HEK293 (cell line): Measurements from ENCODE around the gene P2RX2.

ENCODE experiments used
- CTCF ChIA-PET: fragments of 350-600 bp; formaldehyde crosslinking; extraction: SDS; loops from one replicate; lab custom pipeline; 2021; ENCODE audit warnings: antibody characterized with exemption; lab: Yijun Ruan, JAX
- POLR2A ChIA-PET: fragments of 300-600 bp; formaldehyde crosslinking; extraction: SDS; loops from one replicate; lab custom pipeline; 2020; ENCODE audit warnings: antibody characterized with exemption, inconsistent platforms; lab: Yijun Ruan, JAX
- H3K27ac ChIP-seq: fragments of 200-500 bp; sonication (Bioruptor generic); 2 replicates; pipeline ENCODE4 v1.5.1; 2014; ENCODE audit warnings: low read depth, low read length, control low read depth, inconsistent platforms; ENCODE audit errors: extremely low read depth
- H3K36me3 ChIP-seq, 2 experiments: fragments of 200-500 bp in 1 of 2; sonication (Bioruptor generic) in 1 of 2; 1 replicate in 1 of 2; 2 replicates in 1 of 2; pipeline ENCODE4 v1.5.1; 2014 to 2017; ENCODE audit warnings: inconsistent platforms in 2 of 2, low read length in 2 of 2; ENCODE audit not compliant: control insufficient read depth in 2 of 2, insufficient read depth in 1 of 2
- H3K4me1 ChIP-seq: fragments of 200-500 bp; sonication (Bioruptor generic); 2 replicates; pipeline ENCODE4 v1.5.1; 2014; ENCODE audit warnings: mild to moderate bottlenecking, low read length, inconsistent platforms; ENCODE audit not compliant: control insufficient read depth, insufficient read depth
- H3K4me3 ChIP-seq: 2 replicates; pipeline ENCODE4 v1.5.1; 2011; ENCODE audit warnings: low read depth, mild to moderate bottlenecking, control low read depth, low read length, moderate library complexity
- H3K9me3 ChIP-seq: fragments of 200-500 bp; sonication (Bioruptor generic); 2 replicates; pipeline ENCODE4 v1.5.1; 2014; ENCODE audit warnings: low read depth, low read length, inconsistent platforms; ENCODE audit not compliant: control insufficient read depth, insufficient read depth
- EGR2 ChIP-seq: fragments of 450-650 bp; formaldehyde crosslinking; IDR thresholded peaks from 2 replicates; pipeline ENCODE4 v1.5.1; 2016; ENCODE audit warnings: low read depth, missing biosample characterization, missing genetic modification characterization
- SP3 ChIP-seq: fragments of 450-650 bp; formaldehyde crosslinking; IDR thresholded peaks from 2 replicates; pipeline ENCODE4 v1.5.1; 2016; ENCODE audit warnings: missing biosample characterization, missing genetic modification characterization
- ZFHX2 ChIP-seq: fragments of 450-650 bp; formaldehyde crosslinking; conservative IDR thresholded peaks from 2 replicates; pipeline ENCODE4 v1.5.1; 2016; ENCODE audit warnings: missing biosample characterization, missing genetic modification characterization
- ZNF10 ChIP-seq: fragments of 450-650 bp; formaldehyde crosslinking; IDR thresholded peaks from 2 replicates; pipeline ENCODE4 v1.5.1; 2017; ENCODE audit warnings: missing biosample characterization, missing genetic modification characterization
- ZNF121 ChIP-seq: fragments of 450-650 bp; formaldehyde crosslinking; IDR thresholded peaks from 2 replicates; pipeline ENCODE4 v1.5.1; 2016; ENCODE audit warnings: missing biosample characterization, missing genetic modification characterization
- ZNF19 ChIP-seq: fragments of 450-650 bp; formaldehyde crosslinking; IDR thresholded peaks from 2 replicates; pipeline ENCODE4; 2016; ENCODE audit warnings: missing biosample characterization, missing genetic modification characterization, low read depth
- ZNF37A ChIP-seq: fragments of 450-650 bp; IDR thresholded peaks from 2 replicates; pipeline ENCODE4 v1.5.1; 2018; ENCODE audit warnings: missing biosample characterization, missing genetic modification characterization
- ZNF416 ChIP-seq: fragments of 450-650 bp; formaldehyde crosslinking; IDR thresholded peaks from 2 replicates; pipeline ENCODE4 v1.5.1; 2016; ENCODE audit warnings: missing biosample characterization, missing genetic modification characterization
- ZNF433 ChIP-seq: fragments of 450-650 bp; formaldehyde crosslinking; IDR thresholded peaks from 2 replicates; pipeline ENCODE4 v1.5.1; 2016; ENCODE audit warnings: missing biosample characterization, missing genetic modification characterization, low read depth
- ZNF473 ChIP-seq: fragments of 450-650 bp; formaldehyde crosslinking; IDR thresholded peaks from 2 replicates; pipeline ENCODE4 v1.5.1; 2017; ENCODE audit warnings: missing biosample characterization, missing genetic modification characterization
- ZNF585B ChIP-seq: fragments of 450-650 bp; formaldehyde crosslinking; IDR thresholded peaks from 2 replicates; pipeline ENCODE4 v1.5.1; 2016; ENCODE audit warnings: missing biosample characterization, missing genetic modification characterization
- ZNF596 ChIP-seq: fragments of 450-650 bp; IDR thresholded peaks from 2 replicates; pipeline ENCODE4 v1.5.0; 2018; ENCODE audit warnings: missing biosample characterization, mild to moderate bottlenecking, missing genetic modification characterization, moderate library complexity
- ZNF626 ChIP-seq: fragments of 450-650 bp; sonication (Bioruptor Pico); formaldehyde crosslinking; IDR thresholded peaks from 2 replicates; pipeline ENCODE4 v1.5.1; 2018; ENCODE audit warnings: missing biosample characterization, missing genetic modification characterization, inconsistent platforms
- ZNF660 ChIP-seq: fragments of 450-650 bp; IDR thresholded peaks from 2 replicates; pipeline ENCODE4 v1.5.1; 2018; ENCODE audit warnings: missing biosample characterization, mild to moderate bottlenecking, missing genetic modification characterization
- ZNF747 ChIP-seq: fragments of 450-650 bp; formaldehyde crosslinking; IDR thresholded peaks from 2 replicates; pipeline ENCODE4 v1.5.1; 2016; ENCODE audit warnings: missing biosample characterization, missing genetic modification characterization
- TF ChIP-seq, protein P1 (sequence below): fragments of 450-650 bp; formaldehyde crosslinking; IDR thresholded peaks from 2 replicates; pipeline ENCODE4 v1.5.1; 2016; ENCODE audit warnings: missing biosample characterization, missing genetic modification characterization
- TF ChIP-seq, protein P2 (sequence below): fragments of 450-650 bp; formaldehyde crosslinking; IDR thresholded peaks from 2 replicates; pipeline ENCODE4 v1.5.1; 2017; ENCODE audit warnings: missing biosample characterization, mild to moderate bottlenecking, missing genetic modification characterization, moderate library complexity
- TF ChIP-seq, protein P3 (sequence below): fragments of 450-650 bp; formaldehyde crosslinking; IDR thresholded peaks from 2 replicates; pipeline ENCODE4 v1.5.1; 2016; ENCODE audit warnings: missing biosample characterization, missing genetic modification characterization, low read depth

Gene P2RX2

DNA sequence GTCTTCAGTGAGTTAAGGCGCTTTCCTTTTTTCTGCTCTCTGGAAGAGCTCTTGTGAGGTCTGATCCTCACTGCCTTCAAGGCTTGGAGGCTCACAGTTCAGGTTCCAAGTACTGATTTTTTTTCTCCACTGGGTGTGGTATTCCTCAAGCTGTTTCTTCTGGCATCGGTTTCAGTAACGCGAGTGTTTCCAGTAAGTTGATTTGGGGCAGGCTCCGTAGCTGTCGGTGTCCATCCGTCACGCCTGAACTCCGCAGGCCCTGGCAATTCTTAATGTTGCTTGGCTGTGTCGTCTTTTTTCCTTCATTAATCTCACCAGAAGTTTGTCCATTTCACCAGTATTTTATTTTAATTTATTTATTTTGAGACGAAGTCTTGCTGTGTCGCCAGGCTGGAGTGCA, 38.8 kb upstream of the P2RX2 start:
- ChIA-PET POLR2A (interaction anchor here (0.6 to 0.7 kb wide), 2 partner anchors 34 to 40 kb away, joined by 4 to 5 read pairs; no protein-coding TSS in a partner anchor), CTCF (interaction anchor here (1.2 kb wide), 1 partner anchor 18 kb away, joined by 5 read pairs; no protein-coding TSS in a partner anchor)
- no peaks in the 10 kb centered on the region for H3K9me3 ChIP-seq

DNA sequence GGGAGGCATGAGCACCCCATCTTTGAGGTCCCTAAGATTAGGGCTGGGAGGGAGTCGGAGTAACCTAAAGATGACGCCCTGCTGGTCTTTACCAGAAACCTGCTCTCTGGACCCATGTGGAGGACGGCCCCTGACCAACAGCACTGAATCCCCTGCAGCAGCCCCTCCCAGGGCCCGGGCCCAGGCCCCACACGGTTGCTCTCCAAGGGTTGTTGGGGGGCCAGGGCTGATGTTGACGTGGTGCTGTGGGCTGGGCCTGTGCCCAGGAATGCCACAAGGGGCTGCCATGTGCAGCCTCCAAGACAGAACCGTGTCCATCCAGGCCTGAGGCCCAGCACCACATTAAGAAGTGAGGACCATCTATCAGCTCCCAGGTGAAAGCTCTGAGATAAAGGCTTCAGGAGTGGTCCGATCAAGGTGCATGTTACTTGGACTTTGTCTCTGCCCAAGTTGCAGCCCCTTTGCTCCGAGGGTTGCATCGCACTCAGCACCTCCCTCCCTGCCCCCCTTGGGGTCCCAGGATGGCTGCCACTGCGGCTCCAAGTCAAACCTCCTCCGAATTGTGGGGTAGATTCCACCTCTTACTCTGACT, 37.8 kb upstream of the P2RX2 start:
- Histone ChIP-seq H3K4me1 (no peaks in the 10 kb centered on the region), H3K36me3 (peaks cover 0 to 38% of the 10 kb centered on the region in 2 experiments; a peak in 2 of 3 replicates), H3K4me3 (no peak overlapping the region), H3K27ac (no peak overlapping the region), H3K9me3 (no peaks in the 10 kb centered on the region)
- POLR2A ChIA-PET = no interaction called here
- CTCF ChIA-PET = interaction anchor here (0.6 to 1.2 kb wide), 2 partner anchors 19 to 73 kb away, joined by 4 to 5 read pairs; no protein-coding TSS in a partner anchor
- TF ChIP-seq, protein P1, sequence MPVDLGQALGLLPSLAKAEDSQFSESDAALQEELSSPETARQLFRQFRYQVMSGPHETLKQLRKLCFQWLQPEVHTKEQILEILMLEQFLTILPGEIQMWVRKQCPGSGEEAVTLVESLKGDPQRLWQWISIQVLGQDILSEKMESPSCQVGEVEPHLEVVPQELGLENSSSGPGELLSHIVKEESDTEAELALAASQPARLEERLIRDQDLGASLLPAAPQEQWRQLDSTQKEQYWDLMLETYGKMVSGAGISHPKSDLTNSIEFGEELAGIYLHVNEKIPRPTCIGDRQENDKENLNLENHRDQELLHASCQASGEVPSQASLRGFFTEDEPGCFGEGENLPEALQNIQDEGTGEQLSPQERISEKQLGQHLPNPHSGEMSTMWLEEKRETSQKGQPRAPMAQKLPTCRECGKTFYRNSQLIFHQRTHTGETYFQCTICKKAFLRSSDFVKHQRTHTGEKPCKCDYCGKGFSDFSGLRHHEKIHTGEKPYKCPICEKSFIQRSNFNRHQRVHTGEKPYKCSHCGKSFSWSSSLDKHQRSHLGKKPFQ = no peak
- TF ChIP-seq ZNF747 (tag by site-specific recombination) = no peak
- TF ChIP-seq, protein P2, sequence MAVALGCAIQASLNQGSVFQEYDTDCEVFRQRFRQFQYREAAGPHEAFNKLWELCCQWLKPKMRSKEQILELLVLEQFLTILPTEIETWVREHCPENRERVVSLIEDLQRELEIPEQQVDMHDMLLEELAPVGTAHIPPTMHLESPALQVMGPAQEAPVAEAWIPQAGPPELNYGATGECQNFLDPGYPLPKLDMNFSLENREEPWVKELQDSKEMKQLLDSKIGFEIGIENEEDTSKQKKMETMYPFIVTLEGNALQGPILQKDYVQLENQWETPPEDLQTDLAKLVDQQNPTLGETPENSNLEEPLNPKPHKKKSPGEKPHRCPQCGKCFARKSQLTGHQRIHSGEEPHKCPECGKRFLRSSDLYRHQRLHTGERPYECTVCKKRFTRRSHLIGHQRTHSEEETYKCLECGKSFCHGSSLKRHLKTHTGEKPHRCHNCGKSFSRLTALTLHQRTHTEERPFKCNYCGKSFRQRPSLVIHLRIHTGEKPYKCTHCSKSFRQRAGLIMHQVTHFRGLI (tag by site-specific recombination) = no peak
- TF ChIP-seq ZNF121 (tag by site-specific recombination) = no peak
- TF ChIP-seq, protein P3, sequence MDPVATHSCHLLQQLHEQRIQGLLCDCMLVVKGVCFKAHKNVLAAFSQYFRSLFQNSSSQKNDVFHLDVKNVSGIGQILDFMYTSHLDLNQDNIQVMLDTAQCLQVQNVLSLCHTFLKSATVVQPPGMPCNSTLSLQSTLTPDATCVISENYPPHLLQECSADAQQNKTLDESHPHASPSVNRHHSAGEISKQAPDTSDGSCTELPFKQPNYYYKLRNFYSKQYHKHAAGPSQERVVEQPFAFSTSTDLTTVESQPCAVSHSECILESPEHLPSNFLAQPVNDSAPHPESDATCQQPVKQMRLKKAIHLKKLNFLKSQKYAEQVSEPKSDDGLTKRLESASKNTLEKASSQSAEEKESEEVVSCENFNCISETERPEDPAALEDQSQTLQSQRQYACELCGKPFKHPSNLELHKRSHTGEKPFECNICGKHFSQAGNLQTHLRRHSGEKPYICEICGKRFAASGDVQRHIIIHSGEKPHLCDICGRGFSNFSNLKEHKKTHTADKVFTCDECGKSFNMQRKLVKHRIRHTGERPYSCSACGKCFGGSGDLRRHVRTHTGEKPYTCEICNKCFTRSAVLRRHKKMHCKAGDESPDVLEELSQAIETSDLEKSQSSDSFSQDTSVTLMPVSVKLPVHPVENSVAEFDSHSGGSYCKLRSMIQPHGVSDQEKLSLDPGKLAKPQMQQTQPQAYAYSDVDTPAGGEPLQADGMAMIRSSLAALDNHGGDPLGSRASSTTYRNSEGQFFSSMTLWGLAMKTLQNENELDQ (tag by site-specific recombination) = no peak
- TF ChIP-seq SP3 (tag by site-specific recombination) = no peak
- no peak for TF ChIP-seq ZNF433 (tag by site-specific recombination)
- TF ChIP-seq ZNF37A (tag by site-specific recombination) = no peak
- no peak for TF ChIP-seq ZNF585B
- no peak for TF ChIP-seq ZNF596 (tag by site-specific recombination)
- no peak for TF ChIP-seq ZNF416 (tag by site-specific recombination)
- TF ChIP-seq ZNF19 (tag by site-specific recombination) = no peak
- no peak for TF ChIP-seq ZNF660 (tag by site-specific recombination)

More for the DNA sequence above, 38.8 kb upstream of the P2RX2 start:
- H3K4me3 ChIP-seq = no peak overlapping the region
- no peaks in the 10 kb centered on the region for H3K4me1 ChIP-seq
- H3K36me3 ChIP-seq = peaks cover 0 to 46% of the 10 kb centered on the region in 2 experiments; a peak in 2 of 3 replicates
- TF ChIP-seq ZNF473 (tag by site-specific recombination) (no peak), ZNF626 (no peak)
- no peak overlapping the region for H3K27ac ChIP-seq

DNA sequence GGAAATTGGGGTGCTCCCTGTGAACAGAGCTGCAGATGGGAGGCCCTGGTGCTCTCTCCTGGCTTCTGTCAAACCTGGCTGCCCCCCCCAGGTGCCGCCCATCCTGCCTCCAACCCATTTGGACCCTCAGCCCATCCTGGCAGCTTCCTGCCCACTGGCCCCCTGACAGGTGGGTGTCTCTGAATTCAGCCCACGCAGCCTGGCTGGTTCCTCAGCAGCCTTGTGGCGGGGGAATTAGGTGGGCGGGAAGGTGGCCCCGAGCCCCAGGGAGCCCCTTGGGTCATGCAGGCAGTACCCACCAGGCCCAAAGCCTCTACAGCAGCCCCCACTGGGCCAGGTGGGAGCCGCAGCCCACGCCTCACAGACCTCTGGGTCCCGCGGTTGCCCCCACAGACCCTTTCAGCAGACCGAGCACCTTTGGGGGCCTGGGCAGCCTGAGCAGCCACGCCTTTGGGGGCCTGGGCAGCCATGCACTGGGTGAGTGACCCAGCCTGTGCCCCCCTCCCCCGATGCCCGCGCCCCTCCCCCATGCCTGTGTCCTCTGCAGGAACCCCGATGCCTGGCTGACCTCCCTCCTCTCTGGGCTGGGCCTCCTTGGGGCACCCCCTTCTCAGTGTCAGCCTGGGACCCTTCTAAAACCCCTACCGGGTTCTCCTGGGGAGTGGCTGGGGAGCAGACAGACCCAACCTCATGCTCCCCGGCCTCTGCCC, 37.1 kb upstream of the P2RX2 start:
- Histone ChIP-seq H3K4me3 (no peak overlapping the region), H3K27ac (no peak overlapping the region), H3K9me3 (no peaks in the 10 kb centered on the region), H3K36me3 (peaks cover 0 to 35% of the 10 kb centered on the region in 2 experiments; a peak in 2 of 3 replicates), H3K4me1 (no peaks in the 10 kb centered on the region)
- ChIA-PET CTCF (no interaction called here), POLR2A (no interaction called here)
- TF ChIP-seq EGR2 (tag by site-specific recombination) (peak; percentile 84), ZFHX2 (tag by site-specific recombination) (peak; percentile 86), ZNF10 (tag by site-specific recombination) (no peak)
